Measurements from ENCODE around the gene ZFHX2.

GRCh38 chr14:23589606-23590005 lies 38.0 kb upstream of the ZFHX2 start:
- no peak for TF ChIP-seq CTCF (IDR thresholded peaks at IDR 0.05)
- no peak for TF ChIP-seq POLR2A (IDR thresholded peaks at IDR 0.05)
